Mononuclear cell (primary cell): ENCODE measurements around the gene GPC5. TPM values are rescaled to one million over a fixed set of nuclear protein-coding genes. Genes with fewer than 3 reads are reported as not detected.

Source experiments
- H3K27me3 ChIP-seq: 2 replicates; pipeline ENCODE4 v1.6.0; 2011; ENCODE audit warnings: low read length, control low read depth; ENCODE audit not compliant: insufficient read depth
- H3K4me1 ChIP-seq: 2 replicates; pipeline ENCODE4 v1.5.1; 2011; ENCODE audit warnings: mild to moderate bottlenecking, low read length, control low read depth; ENCODE audit not compliant: insufficient read depth
- H3K4me3 ChIP-seq: 2 replicates; pipeline ENCODE4 v1.5.1; 2011; ENCODE audit warnings: mild to moderate bottlenecking, low read length, moderate library complexity
- H3K9me3 ChIP-seq: 2 replicates; pipeline ENCODE4 v1.5.1; 2011; ENCODE audit warnings: low read depth, mild to moderate bottlenecking, control low read depth, low read length
- total RNA-seq: library from RNA; depleted of rRNA; stranded (reverse); fragments of >200 nt; gene quantifications from one replicate; pipeline ENCODE4 v1.2.3, GENCODE V29; 2012

GPC5 gene
- total RNA-seq, 1 donor, result 0.21 TPM

DNA sequence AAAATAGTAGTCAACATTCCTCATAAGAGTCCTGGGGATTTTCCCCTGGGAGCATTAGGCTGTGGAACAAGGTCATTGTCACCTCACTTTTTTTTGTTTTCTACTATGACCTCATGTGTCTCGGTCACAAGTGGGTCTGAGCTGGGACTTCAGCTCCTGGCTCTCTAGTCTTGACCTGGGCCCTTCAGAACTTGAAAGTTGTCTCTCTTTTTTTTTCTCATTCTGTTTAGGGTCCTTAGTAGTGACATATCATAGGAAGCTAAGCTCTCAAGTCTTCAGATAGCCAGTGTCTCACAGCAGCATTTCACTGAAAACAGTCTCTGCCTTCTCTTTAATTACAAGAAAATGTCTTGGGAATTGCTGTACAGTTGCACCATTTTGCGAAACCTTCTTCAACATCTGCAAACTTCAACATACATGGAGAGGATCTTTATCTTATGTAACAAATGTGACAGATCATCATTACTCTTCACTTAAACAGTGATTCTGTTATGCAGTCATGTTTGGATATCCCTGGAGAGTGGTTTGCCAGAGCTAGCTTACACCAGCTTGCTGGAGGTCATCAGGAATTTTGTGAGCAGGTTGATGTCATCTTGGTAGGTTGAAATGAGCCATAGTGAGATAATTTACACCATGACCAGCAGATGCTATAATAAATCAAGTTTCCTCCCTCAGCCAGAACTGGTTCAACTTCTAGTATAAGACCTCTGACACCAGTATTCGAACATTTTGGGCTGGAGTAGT lies 131.5 kb downstream of the GPC5 start:
- no peaks in the 10 kb centered on the region for H3K4me1 ChIP-seq
- no peaks in the 10 kb centered on the region for H3K27me3 ChIP-seq
- H3K9me3 ChIP-seq, result no peaks in the 10 kb centered on the region
- H3K4me3 ChIP-seq, result no peak overlapping the region

DNA sequence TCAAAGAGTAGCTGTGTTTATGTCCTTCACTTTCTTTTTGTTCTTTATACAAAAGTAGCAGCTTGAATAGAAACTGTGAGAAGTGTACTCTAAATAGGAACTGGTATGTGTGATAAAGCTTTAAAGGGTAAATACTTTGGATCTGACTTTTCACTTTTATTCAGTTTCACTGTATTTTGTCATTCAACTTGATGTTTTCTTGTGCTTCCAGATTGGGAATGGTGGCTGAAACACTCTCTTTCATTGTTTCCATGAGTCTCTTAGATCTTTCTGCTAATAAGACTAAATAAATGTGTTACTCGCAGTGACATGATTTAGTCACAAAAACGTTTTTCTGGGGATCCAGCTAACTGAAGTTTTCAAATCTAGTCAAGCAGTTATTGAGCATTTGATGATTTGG lies 133.2 kb downstream of the GPC5 start:
- Histone ChIP-seq H3K4me1 (no peaks in the 10 kb centered on the region), H3K4me3 (no peak overlapping the region), H3K9me3 (no peaks in the 10 kb centered on the region), H3K27me3 (no peaks in the 10 kb centered on the region)

- Histone ChIP-seq H3K4me3 (no peak overlapping the region), H3K9me3 (no peaks in the 10 kb centered on the region), H3K27me3 (no peaks in the 10 kb centered on the region), H3K4me1 (no peaks in the 10 kb centered on the region)
Measured at GRCh38 chr13:91533354-91533753, 134.9 kb downstream of the GPC5 start.

GRCh38 chr13:91534996-91535395 lies 136.6 kb downstream of the GPC5 start:
- no peak overlapping the region for H3K4me3 ChIP-seq
- no peaks in the 10 kb centered on the region for H3K4me1 ChIP-seq
- no peaks in the 10 kb centered on the region for H3K27me3 ChIP-seq
- H3K9me3 ChIP-seq, result no peaks in the 10 kb centered on the region

DNA sequence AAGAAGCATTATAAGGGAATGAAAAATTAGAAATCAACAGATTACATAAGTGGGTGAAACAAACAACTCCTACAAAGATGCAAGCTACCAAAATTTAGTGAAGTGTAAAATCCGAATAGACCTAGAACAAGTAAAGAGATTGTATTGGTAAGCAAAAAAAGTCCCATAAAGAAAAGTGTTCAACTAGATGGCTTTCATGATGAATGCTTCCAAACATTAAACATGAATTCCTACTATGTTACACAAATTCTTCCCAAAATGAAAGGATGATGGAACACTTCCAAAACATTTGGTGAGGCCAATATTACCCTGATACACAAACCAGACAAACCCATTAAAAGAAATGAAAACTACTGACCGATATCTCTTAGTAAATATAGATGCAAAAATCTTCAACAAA lies 139.0 kb downstream of the GPC5 start:
- no peaks in the 10 kb centered on the region for H3K9me3 ChIP-seq
- no peaks in the 10 kb centered on the region for H3K4me1 ChIP-seq
- no peaks in the 10 kb centered on the region for H3K27me3 ChIP-seq
- no peak overlapping the region for H3K4me3 ChIP-seq

DNA sequence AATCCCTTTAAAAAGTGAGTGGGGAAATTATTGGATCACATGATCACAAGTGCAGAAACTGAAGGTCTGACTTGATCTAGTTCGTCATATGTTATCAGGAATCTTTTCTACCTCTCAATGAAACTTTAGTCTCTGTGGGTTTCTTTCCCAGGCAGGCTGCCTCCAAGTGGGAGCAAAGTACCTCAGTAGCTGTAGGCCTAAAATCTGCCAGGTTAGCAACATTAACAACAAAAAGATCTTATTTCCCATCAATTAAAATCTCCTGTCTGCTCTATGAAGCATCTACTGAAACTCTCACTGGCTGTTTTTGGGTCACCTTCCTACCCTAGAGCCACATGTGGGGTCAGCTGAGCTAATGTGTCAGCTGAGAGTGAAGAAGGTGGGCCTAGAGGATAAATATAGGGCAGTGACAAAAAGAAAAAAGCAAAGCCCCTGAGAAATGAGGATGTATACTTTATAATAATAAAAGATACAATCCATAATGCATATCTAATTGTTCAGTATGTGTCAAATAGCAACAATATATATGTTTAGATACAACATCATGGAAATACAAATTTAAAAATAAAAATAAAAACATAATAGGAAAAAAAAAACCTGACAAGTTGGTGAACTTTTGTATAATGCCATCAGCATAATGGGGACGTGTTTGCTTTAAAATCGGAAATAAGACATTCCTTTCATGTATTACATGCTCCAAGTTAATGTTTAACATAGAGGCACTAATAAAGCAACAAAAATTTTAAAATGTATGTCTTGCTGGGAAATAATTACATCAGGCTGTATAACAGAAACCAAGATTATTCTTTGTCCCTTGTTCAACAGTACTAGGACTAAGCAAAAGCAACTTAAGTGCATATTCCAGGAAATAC lies 141.1 kb downstream of the GPC5 start:
- H3K27me3 ChIP-seq, result no peaks in the 10 kb centered on the region
- H3K4me3 ChIP-seq, result no peak overlapping the region
- no peaks in the 10 kb centered on the region for H3K9me3 ChIP-seq
- H3K4me1 ChIP-seq, result no peaks in the 10 kb centered on the region

- H3K27me3 ChIP-seq, result no peaks in the 10 kb centered on the region
- no peaks in the 10 kb centered on the region for H3K9me3 ChIP-seq
- H3K4me1 ChIP-seq, result no peaks in the 10 kb centered on the region
- no peak overlapping the region for H3K4me3 ChIP-seq
Measured at GRCh38 chr13:91540158-91540736, 141.8 kb downstream of the GPC5 start.

DNA sequence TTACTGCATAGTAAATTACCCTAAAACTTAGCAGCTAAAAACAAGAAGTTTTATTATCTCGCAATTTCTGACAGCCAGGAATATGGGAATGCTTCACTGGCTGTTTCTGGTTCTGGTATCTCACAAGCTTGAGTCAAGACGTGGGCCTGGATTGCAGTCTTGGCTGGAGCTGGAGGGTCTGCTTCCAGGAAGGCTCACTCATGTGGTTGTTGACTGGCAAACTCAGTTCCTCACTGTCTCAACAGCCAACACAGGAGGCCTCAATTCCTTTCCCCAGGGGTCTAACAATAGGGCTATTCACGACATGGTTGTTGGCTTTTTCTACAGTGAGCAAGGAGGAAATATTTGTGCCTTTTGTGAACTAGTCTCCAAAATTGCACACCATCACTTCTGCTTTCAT lies 146.3 kb downstream of the GPC5 start:
- Histone ChIP-seq H3K27me3 (no peaks in the 10 kb centered on the region), H3K4me3 (no peak overlapping the region), H3K9me3 (no peaks in the 10 kb centered on the region), H3K4me1 (no peaks in the 10 kb centered on the region)

DNA sequence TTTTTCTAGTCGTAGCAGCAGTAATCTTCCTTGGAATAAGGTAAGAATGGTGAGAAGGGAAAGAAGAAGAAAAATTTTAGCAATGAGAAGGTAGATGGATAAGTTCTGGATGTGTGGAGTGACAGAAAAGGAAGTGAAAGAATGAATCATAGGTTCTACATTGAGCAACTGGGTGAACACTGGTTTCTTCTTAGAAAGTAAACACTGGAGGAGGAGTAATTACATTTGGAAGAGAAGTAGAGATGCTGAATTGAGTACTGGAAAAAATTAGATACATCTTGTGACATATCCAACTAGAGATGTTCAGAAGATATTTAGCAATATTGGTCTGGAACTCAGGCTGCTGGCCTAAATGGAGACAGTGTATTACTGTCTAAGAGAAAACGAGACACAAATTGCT lies 148.5 kb downstream of the GPC5 start:
- H3K4me3 ChIP-seq, result no peak overlapping the region
- H3K9me3 ChIP-seq, result no peaks in the 10 kb centered on the region
- H3K4me1 ChIP-seq, result no peaks in the 10 kb centered on the region
- no peaks in the 10 kb centered on the region for H3K27me3 ChIP-seq

DNA sequence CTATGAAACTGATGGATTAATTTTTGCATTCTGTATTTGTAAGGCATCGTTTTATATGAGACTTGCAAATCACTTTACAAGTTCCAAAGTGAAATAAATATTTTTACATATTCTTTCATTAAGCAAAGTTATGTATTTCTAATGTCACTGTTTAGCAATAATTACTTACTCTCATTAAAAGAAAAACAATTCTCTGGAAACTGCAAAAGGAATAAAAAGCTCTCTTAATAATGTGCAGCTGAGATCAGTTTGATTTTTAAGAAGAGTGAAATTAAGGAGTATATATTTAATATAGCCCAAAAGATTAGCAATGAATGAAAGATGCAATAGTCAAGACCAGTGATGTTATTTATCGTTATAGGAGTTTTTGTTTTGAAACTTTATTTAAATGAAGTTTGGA lies 155.2 kb downstream of the GPC5 start:
- H3K9me3 ChIP-seq, result peaks cover 6% of the 10 kb centered on the region
- H3K4me1 ChIP-seq, result no peaks in the 10 kb centered on the region
- H3K27me3 ChIP-seq, result no peaks in the 10 kb centered on the region
- no peak overlapping the region for H3K4me3 ChIP-seq

DNA sequence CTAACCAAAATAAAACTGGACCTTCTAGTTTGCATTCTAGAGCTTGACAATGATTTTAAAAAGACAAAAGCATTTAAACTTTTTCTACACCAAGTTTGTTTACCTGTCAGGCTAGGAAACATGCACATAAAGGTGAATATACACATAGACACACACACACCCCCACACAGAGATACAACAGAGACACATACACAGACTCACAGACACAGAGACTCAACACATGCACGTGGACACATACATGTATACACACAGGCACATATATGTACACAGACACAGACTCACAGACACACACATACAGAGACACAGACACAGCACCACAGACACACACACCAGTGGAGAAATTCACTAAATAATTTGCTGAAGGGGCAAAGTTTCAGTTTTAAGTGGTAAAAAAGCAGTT lies 155.7 kb downstream of the GPC5 start:
- H3K4me3 ChIP-seq, result no peak overlapping the region
- H3K4me1 ChIP-seq, result no peaks in the 10 kb centered on the region
- peaks cover 6% of the 10 kb centered on the region for H3K9me3 ChIP-seq
- H3K27me3 ChIP-seq, result no peaks in the 10 kb centered on the region

DNA sequence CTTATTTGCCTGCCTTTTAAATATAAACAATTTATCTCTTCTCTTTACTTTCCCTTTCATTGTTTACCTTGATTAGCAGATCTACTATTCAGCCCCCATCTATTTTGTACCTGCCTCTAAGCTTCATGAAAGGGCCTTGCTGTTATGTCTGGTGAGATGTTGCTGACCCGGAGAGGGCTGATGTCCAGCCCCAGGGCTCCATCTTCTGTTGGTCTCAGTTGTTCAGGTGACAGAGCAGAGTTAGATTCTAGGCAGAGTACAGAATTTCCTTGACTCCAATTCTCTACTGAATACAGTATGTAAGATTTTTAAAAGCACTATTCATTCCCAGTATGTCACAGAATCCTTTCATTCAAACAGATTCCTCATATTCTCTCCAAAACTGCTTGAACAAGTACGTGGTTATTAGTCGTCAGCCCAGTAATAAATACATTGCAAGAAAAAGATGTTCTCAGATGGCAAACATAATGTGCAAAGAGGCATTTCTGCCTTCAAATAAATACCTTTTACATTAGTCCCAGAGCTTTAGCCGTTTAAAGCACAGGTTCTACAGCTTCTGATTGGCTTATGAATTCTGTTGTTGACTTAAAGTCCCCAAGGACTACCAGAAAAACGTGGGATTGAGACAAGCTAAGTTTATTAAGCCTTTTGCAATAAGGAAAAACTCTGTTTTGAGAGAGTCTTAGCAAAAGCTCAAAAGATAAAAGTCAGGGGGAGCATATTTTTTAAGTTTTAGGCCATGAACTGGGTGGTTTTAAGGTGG lies 159.1 kb downstream of the GPC5 start:
- H3K4me1 ChIP-seq, result no peaks in the 10 kb centered on the region
- peaks cover 6% of the 10 kb centered on the region for H3K9me3 ChIP-seq
- no peak overlapping the region for H3K4me3 ChIP-seq
- no peaks in the 10 kb centered on the region for H3K27me3 ChIP-seq

DNA sequence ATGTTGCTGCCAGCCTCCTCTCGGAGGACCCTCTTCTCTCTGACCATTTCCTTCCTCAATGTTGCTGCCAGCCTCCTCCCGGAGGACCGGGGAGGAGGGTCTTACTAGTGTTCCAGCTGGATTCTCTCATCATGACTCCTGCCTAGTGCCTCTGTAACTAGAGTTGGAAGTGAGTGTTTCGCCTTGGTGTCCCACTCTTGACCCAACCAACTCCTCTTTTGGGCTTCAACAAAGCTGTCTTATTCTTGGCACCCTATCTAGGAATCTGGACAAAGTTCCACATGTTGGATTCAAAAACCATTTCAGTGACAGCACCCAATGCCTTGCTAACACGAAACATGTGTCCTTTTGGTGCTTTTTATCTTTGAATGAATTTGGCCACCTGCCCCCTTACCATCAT lies 165.4 kb downstream of the GPC5 start:
- Histone ChIP-seq H3K9me3 (peaks cover 4% of the 10 kb centered on the region), H3K27me3 (no peaks in the 10 kb centered on the region), H3K4me3 (no peak overlapping the region), H3K4me1 (no peaks in the 10 kb centered on the region)

DNA sequence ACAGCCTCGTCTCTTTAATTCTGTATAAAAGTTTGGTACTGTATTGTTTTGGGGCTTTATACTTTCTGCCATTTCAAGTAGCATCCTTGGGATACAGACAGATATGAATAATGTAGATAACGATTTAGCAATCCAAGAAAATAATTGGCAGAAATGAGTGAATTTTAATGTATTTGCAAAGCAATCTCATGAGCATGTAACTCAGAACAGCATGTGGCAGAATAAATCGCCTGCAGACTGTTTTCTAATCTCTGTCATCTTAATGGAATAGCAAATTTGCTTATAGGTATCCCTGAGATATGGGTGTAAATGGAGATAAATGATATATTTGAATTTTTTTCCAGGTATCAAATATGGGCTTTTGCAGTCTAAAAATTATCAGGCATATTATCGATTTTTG lies 166.0 kb downstream of the GPC5 start:
- no peak overlapping the region for H3K4me3 ChIP-seq
- H3K27me3 ChIP-seq, result no peaks in the 10 kb centered on the region
- no peaks in the 10 kb centered on the region for H3K4me1 ChIP-seq
- peaks cover 4% of the 10 kb centered on the region for H3K9me3 ChIP-seq

DNA sequence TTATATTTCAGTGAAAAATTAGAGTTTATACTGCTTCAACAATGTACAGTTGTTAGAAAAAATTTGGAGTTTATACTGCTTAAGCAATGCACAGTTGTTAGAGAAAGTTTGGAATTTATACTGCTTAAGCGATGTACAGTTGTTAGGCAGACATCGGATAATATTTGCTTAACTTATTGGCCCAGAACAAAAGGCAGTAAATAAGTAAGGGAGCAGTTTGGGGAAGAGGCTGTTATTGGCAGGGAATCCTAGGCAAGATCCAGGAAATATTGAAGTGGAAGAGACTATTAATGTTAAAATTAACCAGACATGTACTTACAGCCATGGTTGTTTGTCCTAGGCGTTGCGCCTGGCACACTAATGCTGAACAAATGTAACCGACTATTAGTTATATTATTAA lies 166.9 kb downstream of the GPC5 start:
- peaks cover 4% of the 10 kb centered on the region for H3K9me3 ChIP-seq
- no peaks in the 10 kb centered on the region for H3K27me3 ChIP-seq
- H3K4me1 ChIP-seq, result no peaks in the 10 kb centered on the region
- H3K4me3 ChIP-seq, result no peak overlapping the region
